NCI-H2171 treated with DMSO at 0.1 percent for 48 hours (cell line): Measurements from ENCODE around the gene RBM4B.

Experiments
- DNase-seq: peaks from one replicate; lab custom pipeline; 2025; lab: John Stamatoyannopoulos, UW

The RBM4B gene

DNA sequence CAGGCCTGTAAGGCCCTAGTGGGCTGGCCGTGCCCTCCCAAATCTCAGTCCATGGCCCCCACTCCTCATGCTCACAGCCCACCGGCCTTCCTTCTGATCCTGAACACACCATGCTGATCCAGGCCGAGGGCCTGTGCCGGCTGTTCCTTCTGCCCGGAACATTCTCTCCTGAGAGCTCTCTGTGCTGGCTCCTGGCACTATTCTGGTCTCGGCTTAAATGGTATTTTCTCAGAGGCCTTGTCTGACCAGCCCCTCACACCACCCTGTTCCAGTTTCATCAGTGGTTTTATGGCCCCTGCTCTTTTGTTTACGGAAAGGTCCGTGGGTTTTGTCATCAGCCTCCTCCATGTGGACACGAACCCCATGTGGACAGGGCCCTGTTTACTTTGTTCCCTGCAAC is 29.3 kb upstream of the RBM4B start:
- no peak for DNase-seq

DNA sequence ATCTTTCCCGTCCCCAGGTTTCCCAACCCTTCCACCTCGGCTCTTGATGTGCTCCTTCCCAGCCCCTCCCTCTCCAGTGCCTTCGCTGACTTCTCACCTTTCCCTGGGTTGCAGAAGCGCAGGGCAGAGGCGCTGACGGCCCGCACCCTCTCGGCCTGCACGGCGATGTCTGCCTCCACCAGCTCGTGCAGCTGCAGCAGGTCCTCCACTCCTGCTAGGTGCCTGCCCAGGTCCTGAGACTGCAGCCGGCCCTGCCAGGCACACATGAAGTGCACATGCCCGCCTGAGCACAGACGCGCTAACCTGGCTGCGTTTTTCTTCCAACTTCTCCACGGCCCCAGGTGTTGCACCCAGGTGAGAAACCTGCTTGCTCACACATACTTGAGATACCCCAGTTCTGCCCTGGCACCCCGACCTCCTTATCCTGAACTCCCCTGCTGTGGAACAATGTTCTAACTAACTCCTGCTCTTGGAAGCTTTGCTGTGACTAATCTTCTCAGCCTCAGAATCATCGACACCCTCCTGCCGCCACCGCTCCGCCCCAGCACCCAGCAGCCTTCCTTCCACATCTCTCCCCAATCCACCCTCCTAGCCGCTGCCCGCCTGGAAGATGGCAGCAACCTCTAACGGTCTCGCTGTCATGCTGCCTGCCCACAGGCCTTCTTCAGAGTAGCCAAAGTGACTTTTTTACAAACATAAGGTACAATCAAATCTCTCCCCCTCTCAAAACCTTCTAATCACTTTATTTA is 28.1 kb upstream of the RBM4B start:
- DNase-seq = no peak

DNA sequence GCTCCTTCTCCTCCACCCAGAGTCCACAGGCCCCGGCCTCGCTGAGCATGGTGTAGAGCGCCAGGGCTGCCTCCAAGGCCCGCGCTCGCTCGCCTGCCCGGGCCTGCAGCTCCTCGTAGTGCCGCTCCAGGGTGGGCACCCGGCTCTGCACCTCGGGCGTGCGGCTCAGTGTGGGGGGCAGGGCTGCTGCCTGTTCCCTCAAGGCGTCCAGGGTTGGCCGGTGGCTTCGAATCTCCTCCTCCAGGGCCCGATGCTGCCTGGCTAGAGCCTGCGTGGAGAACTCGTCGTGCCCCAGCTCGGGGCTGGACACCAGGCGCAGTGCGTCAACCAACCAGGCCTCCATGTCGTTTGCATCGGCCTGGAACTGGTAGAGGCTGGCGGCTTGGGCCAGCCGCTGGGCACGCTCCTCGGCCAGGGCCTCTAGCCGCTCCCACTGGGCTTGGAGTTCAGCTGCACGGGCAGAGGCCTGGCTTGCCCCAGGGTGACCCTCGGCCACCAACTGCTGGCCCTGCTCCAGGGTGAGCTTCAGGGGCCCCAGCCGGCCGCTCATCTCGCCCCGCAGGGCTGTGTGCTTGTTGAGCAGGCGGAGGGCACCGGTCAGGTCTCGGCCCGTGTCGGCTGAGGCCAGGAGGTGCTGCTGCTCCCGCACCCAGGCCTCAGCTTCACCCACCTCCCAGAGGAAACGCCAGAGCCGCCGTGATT is 27.1 kb upstream of the RBM4B start:
- no peak for DNase-seq

DNA sequence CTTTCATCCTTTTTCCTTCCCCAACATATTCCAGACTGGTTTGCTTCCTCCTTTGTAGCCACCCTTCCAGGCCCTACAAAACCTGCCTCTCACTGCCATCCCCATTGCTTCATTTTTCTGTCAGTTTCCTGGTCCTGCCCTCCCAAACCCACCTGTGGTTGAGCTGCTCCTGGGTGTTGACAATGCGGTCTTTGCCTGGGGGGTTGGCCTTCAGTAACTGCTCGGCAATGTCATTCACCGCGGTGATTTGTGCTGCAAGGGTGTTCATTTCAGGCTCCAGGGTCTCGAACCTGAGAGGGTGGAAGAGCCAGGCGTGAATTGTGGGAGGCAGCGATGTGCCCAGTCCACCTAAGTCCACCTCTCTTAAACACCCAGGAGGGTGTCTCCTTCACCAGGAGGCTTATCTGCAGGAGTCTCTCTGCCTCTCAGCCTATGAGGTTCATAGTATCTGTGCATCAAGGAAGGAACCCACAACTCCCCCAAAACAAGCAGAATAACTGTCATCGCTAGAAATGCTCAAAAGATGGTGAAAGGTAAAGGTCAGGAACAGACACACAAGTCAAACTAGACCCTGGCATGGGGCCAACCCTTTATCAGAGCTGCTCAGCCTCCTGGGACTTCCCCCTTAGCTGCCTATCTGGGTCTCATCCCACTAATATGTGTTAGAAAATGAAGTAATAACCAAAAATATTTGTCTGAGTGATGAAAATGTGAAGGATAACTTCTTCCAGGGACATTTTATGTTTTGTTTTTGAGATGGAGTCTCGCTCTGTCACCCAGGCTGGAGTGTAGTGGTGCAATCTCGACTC is 23.9 kb upstream of the RBM4B start:
- no peak for DNase-seq

DNA sequence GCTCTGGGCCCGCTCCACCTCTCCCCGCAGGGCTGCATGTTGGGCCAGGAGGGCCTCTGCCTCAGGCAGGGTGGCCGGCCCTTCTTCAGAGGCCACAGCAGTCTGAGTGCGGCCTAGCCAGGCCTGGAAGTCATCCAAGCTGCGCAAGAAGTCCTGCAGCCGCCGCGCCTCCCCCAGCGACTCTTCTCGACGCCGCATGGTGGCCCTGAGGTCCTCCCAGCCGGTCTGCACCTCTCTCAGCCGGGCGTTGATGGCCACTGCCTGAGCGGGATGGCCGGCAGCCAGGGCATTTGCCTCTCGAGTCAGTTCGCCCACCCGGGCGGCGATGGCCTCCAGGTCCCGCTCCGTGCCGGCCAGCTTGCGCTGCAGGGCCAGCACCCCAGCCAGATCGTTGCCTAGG is 23.1 kb upstream of the RBM4B start:
- DNase-seq = no peak

DNA sequence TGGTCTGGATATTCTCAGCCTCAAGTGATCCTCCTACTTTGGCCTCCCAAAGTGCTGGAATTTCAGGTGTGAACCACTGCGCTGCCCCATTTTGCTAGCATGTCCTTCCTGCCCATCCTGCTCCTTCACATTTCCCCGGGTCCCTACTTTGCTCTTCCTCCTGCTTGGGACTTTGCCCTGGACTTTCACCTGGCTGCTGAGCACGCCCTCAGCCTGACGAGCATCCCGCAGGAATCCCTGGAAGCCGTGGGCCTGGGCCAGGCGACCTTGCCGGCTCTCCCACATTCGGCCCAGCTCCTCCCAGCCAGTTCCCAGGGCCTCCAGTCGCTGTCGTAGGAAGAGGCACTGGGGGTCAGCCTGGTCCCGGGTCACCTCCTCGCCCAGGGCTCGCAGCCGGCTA is 22.6 kb upstream of the RBM4B start:
- no peak for DNase-seq

DNA sequence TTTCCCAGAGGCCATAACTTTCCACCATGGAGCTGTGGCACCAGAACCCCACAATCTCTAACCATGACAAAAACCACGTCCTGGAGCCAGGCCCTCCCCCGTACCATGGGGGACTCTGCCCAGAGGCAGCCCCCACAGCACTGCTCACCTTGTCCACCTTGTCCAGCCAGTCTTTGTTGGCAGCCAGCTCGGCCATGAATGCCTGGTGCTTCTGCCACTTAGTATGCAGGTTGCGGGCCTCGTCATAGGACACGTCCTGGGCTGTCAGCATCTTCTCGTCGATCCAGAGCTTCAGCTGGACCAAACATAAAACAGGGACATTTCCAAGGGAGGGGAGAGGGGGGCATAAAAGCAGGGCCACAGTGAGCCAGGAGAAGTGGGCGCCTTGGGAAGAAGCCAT is 20.8 kb upstream of the RBM4B start:
- DNase-seq = no peak

DNA sequence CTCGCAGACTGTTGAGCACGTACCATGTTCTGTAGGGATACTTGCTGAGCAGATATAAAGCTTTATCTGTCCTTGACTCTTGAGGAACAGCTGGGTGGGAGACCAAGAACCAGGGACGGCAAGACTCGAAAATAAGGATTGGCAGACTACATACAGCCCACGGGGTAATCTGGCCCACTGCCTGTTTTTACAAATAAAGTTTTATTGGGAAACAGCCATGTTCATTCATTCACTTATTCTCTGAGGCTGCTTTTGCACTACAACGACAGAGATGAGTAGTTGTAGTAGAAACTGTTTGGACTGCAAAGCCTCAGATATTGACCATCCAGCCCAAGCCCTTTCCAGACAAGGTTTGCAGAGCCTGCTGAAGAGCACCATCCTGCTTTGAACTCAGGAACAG is 20.3 kb upstream of the RBM4B start:
- DNase-seq = no peak

DNA sequence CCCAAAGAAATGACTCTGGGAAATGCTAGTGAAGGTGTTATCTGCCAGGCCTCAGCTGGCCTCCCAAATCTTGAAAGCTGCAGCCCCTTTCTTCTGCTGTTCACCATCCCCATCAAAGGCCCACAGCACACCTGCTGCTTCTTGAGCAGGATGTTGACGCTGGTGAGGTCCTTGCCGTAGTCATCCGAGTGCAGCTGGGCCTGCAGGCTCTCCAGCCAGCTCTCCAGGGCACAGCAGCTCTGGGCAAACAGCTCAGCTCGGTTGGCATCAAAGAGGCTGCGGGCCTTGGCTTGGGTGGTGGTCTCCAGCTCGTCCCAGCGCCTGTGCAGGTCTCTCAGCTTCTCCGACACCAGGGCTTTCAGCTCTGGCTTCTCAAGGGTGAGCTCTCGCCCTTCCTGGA is 18.5 kb upstream of the RBM4B start:
- DNase-seq = no peak

DNA sequence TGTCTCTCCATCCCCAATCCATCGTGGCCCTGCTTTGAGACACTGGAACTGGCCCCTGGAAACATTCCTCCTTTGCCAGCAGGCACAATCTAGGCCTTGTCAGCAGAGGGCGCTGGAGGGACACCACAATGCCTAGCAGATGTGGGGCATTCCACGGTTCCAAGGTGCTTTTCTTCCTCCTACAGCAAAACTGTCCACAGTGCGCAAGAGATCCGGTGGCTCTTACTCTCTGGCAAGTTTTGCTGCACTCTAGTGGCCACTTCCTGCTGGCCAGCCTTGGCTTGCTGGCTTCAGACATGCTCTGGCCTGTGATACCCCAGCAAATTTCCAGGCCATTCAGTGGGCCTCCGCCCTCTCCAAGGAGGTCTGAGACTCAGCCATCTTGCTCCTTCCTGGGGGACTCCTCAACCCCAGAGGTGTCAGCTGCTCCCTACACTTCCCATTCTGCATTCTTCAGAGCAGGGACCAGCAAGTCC is 17.1 kb upstream of the RBM4B start:
- DNase-seq = peak; percentile 82

DNA sequence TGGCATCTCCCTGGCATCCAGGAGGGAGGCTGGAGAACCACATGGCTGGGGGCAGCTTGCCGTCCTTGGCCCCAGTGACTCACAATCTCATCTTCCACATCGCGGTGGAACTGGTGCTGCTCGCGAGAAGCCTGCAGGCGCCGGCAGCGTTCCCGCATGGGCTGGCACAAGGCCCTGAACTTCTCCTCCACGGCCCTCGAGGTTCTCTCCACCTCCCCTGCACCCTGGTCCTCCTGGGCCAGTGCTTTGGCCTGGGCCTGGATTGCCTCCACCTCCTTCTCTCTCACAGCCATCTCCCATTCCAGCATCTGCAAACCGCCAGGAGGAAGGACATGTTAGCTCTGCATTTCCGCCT is 16.3 kb upstream of the RBM4B start:
- no peak for DNase-seq

DNA sequence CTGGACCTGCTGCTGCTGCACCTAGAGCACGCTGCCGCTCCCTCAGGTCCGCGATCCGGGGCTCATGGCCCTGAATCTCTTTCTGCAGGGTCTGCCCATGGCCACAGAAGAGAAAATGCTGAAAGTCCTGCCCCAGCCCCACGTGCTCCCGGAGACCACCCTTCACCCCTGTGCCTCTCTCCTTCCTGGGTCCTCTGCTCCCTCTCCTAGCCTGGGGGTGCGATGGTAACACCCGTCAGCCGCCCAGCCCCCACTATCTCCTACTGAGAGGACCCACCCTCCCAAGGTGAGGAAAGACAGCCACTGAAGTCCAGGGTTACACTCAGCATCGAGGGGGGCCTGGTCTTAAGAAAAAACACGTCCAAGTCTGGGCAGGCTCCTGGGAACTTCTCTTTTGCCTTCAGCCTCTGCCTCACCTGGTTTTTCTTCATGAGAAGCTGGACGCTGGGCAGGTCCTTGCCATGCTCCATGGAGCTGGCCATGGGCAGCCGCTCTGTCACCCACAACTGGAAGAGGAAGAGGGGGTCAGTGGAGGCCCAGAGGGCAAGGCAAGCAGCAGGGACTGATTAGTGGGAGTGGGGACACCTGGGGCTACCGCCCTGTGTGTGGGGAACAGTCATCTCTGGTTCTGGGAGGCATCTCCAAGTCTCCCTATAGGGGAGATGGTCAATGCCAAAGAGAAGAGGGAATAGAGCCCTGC is 15.8 kb upstream of the RBM4B start:
- no peak for DNase-seq

DNA sequence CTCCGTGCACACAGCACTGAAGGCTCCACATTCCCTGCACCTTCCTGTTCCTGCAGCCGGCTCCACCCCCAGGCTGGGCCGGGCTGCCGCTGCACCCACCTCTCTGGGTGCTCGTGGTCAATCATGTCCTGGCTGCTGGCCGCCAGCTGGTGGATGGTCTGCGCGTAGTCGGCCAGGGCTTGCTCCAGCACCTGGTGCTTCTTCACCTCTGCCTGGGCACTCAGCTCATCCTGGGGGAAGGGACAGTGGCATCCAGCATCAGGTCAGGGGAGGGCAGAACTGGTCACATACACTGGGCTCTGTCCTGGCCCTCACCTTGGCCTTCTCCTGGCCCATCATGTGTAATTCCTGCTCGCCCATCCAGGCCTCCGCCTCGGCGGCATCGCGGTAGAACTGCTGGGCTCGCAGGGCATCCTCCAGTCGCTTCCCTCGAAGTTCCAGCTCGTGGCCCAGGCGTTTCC is 15.2 kb upstream of the RBM4B start:
- DNase-seq = no peak

DNA sequence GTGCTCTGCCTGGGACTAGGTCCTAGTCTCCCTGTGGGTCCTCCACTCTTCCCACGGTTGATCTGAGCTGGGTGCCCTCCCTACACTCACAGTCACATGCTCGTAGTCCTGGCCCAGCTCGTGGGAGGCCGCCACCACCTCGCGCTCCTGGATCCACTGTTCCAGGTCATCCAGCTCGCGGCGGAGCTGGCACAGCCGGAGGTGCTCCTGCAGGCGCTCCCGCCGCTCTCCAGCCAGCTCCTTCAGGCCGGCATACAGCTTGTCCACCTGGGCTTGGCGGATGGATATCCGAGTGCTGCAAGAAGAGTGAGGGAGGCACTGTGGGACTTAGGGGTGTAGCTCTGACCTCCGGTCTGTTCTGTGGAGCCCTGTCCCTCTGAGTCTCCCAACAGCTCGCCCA is 14.8 kb upstream of the RBM4B start:
- no peak for DNase-seq

DNA sequence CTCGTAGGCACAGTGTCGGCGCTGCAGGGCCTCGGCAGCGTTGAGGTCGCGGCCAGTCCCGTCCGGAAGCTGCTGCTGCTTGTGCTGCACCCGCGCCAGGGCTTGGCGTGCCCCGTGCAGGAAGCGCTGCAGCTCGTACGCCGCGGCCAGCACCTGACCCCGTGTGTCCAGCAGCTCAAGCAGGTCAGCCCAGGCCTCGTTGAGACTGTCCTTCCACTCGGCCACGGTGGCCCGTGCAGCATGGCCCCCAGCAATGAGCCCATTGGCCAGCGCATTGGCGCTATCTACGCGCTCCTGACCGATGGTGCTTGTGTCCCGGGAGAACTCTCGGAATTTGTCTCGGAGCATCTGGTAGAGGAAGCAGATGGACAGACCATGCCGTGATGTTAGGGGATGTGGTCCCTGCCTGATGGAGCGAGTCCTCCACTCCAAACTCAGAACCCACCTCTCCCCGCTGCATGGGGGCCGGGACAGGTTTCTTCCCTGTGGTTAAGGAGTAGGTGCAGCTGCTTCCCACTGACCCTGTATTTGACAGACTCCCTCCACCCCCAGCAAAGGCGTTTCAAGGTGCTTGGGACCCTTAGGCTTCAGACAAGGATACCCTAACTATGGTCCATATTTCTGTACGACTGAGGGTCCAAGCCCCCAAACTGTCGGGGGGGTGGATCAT is 13.8 kb upstream of the RBM4B start:
- DNase-seq = no peak

DNA sequence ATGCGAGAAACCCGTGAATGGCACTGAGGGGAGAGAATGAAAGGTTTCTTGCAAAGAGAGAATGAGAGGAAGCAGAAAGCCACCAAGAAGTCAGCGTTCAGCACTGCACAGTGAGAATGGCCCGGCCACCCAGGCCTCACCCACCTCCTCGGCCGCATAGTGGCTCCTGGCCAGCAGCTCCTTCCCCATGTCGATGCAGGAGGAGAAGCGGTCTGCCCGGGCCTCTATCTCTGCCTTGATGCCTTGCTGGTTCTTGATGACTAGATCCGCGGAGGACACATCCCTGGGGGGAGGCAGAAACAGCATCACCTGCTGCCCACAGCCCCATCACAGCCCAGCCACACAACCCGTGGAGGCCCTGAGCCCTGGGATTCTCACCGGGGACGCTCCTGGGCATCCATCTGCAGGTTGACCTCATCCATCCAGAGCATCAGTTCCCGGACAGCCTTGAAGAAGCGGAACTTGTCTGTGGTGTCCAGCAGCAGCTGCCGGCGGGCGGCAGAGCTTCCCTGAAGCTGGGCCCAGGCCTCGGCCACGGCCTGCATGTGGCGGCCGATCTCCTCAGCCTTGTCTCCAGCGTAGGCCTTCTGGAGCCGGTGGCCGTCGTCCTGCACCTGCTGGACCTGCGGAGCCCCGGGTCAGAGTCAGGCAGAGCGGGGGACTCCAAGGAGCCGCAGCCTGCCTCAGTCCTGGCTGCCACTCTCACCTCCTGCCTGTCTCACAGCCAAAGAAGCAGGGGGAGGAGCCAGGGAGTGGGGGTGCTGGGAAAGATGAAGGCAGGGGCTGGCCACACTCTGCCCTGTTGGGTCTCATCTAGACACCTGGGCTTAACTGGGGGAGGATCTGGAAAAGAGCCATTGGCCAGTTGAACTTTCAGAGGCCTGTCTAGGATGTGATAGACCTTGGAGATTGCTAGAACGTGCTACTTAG is 12.2 kb upstream of the RBM4B start:
- no peak for DNase-seq

DNA sequence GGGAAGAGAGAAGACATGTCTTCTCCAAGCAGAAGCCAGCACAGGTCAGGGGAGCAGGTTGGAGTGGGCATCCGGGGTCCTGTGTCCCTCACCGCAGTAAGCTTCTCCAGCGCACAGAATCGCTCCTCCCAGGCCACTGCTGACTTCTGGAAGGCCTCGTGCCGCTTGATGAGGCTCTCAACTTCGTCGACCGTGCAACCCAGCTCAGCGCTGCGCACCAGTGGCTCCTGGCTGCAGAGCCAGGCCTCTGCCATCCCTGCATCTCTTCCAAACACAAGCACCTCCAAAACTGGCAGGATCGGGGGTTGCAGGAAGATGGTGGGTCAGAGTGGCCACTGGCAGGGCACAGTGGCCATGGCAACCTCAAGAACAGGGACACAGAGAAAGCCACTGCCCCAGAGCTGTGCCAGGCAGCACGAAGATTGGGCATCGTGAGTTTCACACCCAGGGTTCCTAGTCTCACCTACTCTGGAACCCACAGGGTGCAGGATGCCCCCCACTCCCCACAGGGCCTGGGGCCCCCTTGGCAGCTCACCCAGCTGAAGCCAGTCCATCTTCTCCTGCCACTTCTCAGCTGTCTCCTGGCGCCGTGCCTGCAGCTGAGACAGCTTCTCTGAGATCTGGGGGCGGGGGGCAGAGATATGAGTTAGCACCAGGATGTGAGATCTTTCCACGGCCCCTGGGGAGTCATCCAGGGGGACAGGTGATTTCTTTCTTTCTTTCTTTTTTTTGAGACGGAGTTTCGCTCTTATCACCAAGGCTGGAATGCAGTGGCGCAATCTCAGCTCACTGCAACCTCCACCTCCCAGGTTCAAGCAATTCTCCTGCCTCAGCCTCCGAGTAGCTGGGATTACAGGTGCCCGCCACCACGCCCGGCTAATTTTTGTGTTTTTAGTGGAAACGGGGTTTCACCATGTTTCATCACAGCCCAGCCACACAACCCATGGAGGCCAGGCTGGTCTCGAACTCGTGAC is 11.2 kb upstream of the RBM4B start:
- DNase-seq = no peak

DNA sequence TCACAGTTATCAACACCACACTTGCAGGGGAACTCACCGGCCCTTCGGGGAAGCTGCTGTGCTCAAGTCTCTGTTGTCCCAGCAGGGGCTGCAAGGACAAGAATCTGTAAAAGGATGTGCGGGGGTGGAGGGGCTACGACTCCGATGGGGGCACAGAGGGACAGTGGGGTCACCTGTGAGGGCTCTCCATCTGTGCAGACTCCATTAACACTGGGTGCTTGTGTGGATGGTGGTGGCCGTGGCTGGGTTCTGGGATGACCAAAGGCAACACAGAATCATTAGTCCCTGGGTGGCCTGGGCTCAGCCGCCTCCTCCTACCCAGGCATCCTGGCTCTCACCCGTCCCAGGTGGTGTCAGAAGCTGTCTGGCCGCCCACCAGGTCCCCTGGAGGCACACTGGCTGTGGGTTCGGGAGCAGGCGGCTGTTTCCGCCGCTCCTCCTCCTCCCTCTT is 10.2 kb upstream of the RBM4B start:
- no peak for DNase-seq
